A549 (cell line): ENCODE data around the gene RPL10.
"Not testable (repeated sequence)": the region's sequence is repeated elsewhere in the genome, so short reads cannot be mapped to it uniquely, and the experiment has no call there.

Experiments
- CHD4 ChIP-seq: fragments of 200-600 bp; sonication (generic); IDR thresholded peaks from 2 replicates; pipeline ENCODE4 v1.6.1; 2016; ENCODE audit warnings: antibody characterized with exemption, mild to moderate bottlenecking, borderline replicate concordance
- EP300 ChIP-seq, 2 experiments: fragments of >200 bp; sonication (Bioruptor Twin); formaldehyde crosslinking; IDR thresholded peaks; 2 replicates in 1 of 2; 3 replicates in 1 of 2; pipeline ENCODE4 v1.6.1; 2016 to 2017
- JUN ChIP-seq, 2 experiments: fragments of >200 bp; sonication (Bioruptor Twin); formaldehyde crosslinking; IDR thresholded peaks; 2 replicates in 1 of 2; 3 replicates in 1 of 2; pipeline ENCODE4 v1.6.1; 2016 to 2017
- JUNB ChIP-seq: fragments of >200 bp; sonication (Bioruptor Twin); formaldehyde crosslinking; IDR thresholded peaks from 2 replicates; pipeline ENCODE4 v1.6.1; 2016
- POLR2A ChIP-seq: IDR thresholded peaks from 2 replicates; pipeline ENCODE4 v1.6.1; 2012; ENCODE audit warnings: mild to moderate bottlenecking, low read length
- RAD21 ChIP-seq, 2 experiments: fragments of >200 bp in 1 of 2; sonication (Bioruptor Twin) in 1 of 2; formaldehyde crosslinking in 1 of 2; IDR thresholded peaks in 1 of 2; conservative IDR thresholded peaks in 1 of 2; 2 replicates in 1 of 2; 3 replicates in 1 of 2; pipeline ENCODE4 v1.6.1; 2012 to 2018; ENCODE audit warnings: inconsistent platforms in 1 of 2
- RCOR1 ChIP-seq: fragments of 150-350 bp; IDR thresholded peaks from 2 replicates; pipeline ENCODE4 v1.6.1; 2014; ENCODE audit warnings: antibody characterized with exemption, low read length, low read depth
- TF ChIP-seq, protein P1 (sequence below): fragments of >200 bp; sonication (Bioruptor Twin); formaldehyde crosslinking; IDR thresholded peaks from 3 replicates; pipeline ENCODE4 v1.5.1; 2016

DNA sequence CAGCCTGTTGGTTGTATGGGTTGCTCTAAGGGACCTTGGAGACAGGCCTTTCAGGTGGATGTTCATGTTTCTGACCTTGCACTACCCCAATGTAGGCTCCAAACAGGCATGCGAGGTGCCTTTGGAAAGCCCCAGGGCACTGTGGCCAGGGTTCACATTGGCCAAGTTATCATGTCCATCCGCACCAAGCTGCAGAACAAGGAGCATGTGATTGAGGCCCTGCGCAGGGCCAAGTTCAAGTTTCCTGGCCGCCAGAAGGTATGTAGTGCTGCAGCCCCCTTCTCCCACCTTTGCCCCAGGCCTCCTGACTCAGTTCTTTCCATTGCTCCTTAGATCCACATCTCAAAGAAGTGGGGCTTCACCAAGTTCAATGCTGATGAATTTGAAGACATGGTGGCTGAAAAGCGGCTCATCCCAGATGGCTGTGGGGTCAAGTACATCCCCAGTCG lies 2.2 kb downstream of the RPL10 start:
- not testable (repeated sequence) for TF ChIP-seq EP300 (IDR thresholded peaks at IDR 0.05); POLR2A; RCOR1; JUN (IDR thresholded peaks at IDR 0.05); JUNB; RAD21 (conservative IDR thresholded peaks at IDR 0.05 in 1 of 2, IDR thresholded peaks at IDR 0.05 in 1 of 2); CHD4
- TF ChIP-seq, protein P1, sequence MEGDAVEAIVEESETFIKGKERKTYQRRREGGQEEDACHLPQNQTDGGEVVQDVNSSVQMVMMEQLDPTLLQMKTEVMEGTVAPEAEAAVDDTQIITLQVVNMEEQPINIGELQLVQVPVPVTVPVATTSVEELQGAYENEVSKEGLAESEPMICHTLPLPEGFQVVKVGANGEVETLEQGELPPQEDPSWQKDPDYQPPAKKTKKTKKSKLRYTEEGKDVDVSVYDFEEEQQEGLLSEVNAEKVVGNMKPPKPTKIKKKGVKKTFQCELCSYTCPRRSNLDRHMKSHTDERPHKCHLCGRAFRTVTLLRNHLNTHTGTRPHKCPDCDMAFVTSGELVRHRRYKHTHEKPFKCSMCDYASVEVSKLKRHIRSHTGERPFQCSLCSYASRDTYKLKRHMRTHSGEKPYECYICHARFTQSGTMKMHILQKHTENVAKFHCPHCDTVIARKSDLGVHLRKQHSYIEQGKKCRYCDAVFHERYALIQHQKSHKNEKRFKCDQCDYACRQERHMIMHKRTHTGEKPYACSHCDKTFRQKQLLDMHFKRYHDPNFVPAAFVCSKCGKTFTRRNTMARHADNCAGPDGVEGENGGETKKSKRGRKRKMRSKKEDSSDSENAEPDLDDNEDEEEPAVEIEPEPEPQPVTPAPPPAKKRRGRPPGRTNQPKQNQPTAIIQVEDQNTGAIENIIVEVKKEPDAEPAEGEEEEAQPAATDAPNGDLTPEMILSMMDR, result not testable (repeated sequence)
